Mucosa of stomach (tissue), 1 donor: ENCODE data around the gene CRISPLD2.
"Not testable (repeated sequence)": the region's sequence is repeated elsewhere in the genome, so short reads cannot be mapped to it uniquely, and the experiment has no call there.

Experiments
- H3K27me3 ChIP-seq: one replicate; pipeline ENCODE4 v1.7.0; 2013; ENCODE audit warnings: mild to moderate bottlenecking, low read length; ENCODE audit not compliant: control insufficient read depth, insufficient read depth
- H3K36me3 ChIP-seq: one replicate; pipeline ENCODE4 v1.7.0; 2013; ENCODE audit warnings: low read length; ENCODE audit not compliant: control insufficient read depth, insufficient read depth
- H3K4me1 ChIP-seq: one replicate; pipeline ENCODE4 v1.7.0; 2013; ENCODE audit warnings: mild to moderate bottlenecking, low read length; ENCODE audit not compliant: control insufficient read depth, insufficient read depth
- H3K4me3 ChIP-seq: one replicate; pipeline ENCODE4 v1.7.0; 2013; ENCODE audit warnings: low read length
- H3K9ac ChIP-seq: one replicate; pipeline ENCODE4 v1.7.0; 2013; ENCODE audit warnings: mild to moderate bottlenecking, low read length, moderate library complexity
- H3K9me3 ChIP-seq: one replicate; pipeline ENCODE4 v1.7.0; 2013; ENCODE audit warnings: mild to moderate bottlenecking, low read length, moderate library complexity; ENCODE audit not compliant: control insufficient read depth
- donor health status: Pancreatic carcinoma.

CRISPLD2 gene

DNA sequence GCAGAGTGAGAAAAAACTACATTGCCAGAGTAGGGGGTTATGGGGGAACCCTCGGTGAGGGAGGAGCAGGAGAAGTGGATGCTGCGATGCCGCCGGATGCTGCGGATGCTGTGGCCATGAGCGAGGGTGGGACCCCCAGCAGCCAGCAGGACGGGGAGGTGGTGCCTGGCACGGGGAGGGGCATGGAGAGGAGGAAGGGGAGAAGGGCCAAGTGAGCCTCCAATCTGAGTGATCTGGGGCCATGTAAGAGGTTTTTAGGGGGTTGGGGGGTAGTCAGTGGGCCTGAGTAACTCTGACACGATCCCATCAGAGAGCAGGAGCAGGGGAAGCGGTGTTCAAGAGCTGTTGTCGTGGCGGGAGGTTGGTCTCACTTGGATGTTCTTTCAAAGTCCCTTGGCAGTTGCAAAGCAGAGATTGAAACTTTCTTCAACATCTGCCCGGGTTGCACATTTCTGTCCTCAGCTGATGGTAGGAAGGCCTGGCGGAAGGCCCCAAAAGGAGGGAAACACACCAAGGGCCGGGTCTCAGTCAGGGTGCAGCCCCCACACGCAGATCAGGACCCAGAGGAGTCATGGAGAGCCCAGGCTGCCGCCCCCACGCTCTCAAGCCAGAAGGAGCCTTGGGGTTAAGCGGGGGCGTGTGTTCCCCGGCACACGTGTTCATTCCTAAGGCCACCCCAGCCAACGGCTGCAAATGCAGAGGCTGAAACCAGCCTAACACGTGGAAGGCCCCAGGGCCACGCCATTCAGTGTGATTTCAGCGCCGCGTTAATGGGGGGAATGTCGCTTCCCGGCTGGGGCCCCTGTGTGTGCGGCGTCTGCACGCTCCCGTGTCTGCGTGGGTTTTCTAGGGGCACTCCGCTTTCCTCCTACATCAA is 109.9 kb downstream of the CRISPLD2 start:
- Histone ChIP-seq H3K36me3 (no peaks in the 10 kb centered on the region), H3K4me3 (no peak overlapping the region), H3K9me3 (no peaks in the 10 kb centered on the region), H3K4me1 (peaks cover 35% of the 10 kb centered on the region), H3K9ac (no peak overlapping the region), H3K27me3 (no peaks in the 10 kb centered on the region)

DNA sequence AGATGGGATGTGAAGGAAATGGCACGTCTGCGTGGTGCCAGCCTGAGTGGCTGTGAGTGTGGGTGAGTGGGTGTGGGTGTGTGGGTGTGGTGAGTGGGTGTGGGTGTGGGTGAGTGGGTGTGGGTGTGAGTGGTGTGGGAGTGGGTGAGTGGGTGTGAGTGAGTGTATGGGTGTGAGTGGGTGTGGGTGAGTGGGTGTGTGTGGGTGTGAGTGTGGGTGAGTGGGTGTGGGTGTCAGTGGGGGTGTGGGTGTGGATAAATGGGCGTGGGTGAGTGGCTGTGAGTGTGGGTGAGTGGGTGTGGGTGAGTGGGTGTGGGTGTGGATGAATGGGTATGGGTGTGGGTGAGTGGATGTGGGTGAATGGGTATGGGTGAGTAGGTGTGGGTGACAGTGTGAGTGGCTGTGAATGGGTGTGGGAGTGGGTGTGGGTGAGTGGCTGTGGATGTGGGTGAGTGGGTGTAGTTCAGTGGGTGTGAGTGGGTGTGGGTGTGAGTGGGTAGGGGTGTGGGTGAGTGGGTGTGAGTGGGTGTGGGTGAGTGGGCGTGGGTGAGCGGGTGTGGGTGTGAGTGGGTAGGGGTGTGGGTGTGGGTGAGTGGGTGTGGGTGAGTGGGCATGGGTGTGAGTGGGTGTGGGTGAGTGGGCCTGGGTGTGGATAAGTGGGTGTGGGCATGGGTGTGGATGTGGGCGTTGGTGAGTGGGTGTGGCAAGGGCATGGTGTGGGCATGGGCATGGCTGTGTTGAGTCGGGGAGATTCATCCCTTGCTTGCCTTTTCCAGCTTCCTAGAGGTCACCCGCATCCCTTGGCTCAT is 110.7 kb downstream of the CRISPLD2 start:
- no peaks in the 10 kb centered on the region for H3K36me3 ChIP-seq
- no peak overlapping the region for H3K4me3 ChIP-seq
- H3K9ac ChIP-seq = no peak overlapping the region
- H3K4me1 ChIP-seq = peaks cover 26% of the 10 kb centered on the region
- H3K27me3 ChIP-seq = no peaks in the 10 kb centered on the region
- no peaks in the 10 kb centered on the region for H3K9me3 ChIP-seq

DNA sequence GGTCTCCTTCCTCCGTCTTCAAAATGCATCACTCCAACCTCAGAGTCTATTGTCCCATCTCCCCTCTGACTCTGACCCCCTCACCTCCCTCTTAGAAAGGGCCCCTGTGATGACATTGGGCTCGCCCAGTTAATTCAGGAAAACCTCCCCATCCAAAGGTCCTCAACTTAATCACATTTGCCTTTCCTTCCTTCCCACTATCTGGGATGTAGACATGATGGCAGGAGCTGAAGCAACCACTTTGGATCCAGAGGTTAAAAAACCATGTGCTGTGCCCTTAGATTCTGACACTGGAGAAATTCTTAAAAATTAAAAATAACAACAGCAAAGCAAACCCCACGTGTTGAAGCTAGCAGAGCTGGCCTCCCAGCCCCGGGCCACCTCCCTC is 111.3 kb downstream of the CRISPLD2 start:
- peaks cover 24% of the 10 kb centered on the region for H3K4me1 ChIP-seq
- H3K36me3 ChIP-seq = no peaks in the 10 kb centered on the region
- H3K9ac ChIP-seq = no peak overlapping the region
- H3K27me3 ChIP-seq = no peaks in the 10 kb centered on the region
- no peaks in the 10 kb centered on the region for H3K9me3 ChIP-seq
- H3K4me3 ChIP-seq = no peak overlapping the region

DNA sequence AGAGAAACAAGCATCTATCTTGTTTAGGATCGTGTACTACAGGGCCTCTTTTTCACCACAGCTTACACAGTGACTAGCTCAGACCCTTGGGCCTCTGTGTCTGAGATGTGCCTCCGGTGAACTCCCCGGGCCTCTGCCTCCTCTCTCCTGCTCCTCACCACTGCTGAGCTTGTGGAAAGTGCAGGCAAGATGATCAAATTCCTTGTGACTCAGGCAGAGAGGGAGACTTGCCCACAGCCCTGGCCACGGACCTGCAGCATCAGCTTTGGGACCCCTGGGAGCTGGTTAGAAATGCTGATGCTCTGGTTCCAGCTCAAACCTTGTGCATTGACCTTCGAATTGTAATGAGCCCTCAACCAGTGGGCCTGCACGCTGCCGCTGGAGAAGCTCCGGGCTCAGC is 111.7 kb downstream of the CRISPLD2 start:
- Histone ChIP-seq H3K27me3 (no peaks in the 10 kb centered on the region), H3K36me3 (no peaks in the 10 kb centered on the region), H3K4me1 (peaks cover 24% of the 10 kb centered on the region), H3K4me3 (no peak overlapping the region), H3K9ac (no peak overlapping the region), H3K9me3 (no peaks in the 10 kb centered on the region)

DNA sequence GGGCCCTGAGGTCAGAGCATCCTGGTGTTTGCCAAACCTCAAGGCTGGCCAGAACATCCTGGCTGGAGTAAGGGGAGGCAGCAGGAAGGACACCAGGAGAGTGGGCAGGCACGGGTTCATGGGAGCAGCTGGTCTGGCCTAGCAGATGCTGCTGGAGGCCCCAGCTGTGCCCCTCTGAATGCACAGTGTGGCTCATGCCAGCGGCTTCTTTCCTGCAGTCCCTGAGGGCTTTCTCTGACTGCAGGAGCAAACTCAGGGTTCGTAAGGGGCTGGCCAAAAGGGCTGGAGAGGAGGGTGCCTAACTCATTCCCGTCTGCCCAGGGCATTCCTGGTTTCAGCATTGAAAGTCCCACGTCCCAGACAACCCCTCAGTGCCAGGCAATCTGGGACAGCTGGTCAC is 112.9 kb downstream of the CRISPLD2 start:
- no peaks in the 10 kb centered on the region for H3K27me3 ChIP-seq
- H3K4me1 ChIP-seq = peaks cover 21% of the 10 kb centered on the region
- H3K4me3 ChIP-seq = no peak overlapping the region
- H3K36me3 ChIP-seq = no peaks in the 10 kb centered on the region
- H3K9ac ChIP-seq = no peak overlapping the region
- H3K9me3 ChIP-seq = no peaks in the 10 kb centered on the region

DNA sequence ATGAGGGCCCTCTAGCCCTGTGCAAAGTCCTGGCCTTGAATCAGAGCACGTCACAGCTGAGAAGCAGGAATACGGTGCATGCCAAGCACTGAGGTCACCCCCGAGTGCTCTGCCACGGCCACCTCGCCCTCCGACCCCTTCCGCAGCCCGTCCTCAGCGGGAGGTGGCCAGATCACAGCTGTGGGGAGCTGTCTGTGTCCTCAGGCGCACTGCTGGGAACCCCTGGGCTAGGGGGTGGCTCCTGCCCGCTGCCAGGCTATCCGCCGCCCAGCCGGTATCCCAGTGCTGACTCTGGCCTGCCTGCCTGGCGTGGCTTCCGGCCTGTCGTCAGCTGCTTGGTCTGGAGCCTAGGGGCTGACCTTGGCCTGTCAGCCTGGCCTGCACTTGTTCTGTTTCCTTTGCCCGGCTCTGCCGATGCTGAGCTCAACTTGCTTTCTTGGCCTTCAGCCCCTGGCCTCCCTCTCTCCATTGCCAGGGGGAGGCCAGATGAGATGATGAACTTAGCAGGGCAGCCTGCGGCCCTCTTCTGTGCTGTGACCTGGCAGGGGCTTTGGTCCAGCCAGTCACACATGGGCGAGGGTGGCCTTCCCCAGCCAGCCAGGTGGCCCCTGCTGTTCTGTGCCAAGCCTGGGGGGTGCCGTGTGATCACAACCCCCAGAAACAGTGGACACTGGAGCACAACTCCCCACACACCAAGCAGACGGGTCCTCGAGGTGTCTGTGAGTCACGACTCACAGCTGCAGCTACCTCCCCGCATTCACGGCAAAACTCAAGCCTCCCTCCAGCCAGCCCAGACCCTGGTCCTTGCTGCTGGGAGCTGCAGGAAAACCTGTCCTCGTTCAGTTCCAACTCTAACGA is 114.2 kb downstream of the CRISPLD2 start:
- Histone ChIP-seq H3K27me3 (no peaks in the 10 kb centered on the region), H3K4me3 (no peak overlapping the region), H3K9ac (no peak overlapping the region), H3K36me3 (no peaks in the 10 kb centered on the region), H3K9me3 (no peaks in the 10 kb centered on the region), H3K4me1 (peaks cover 8% of the 10 kb centered on the region)

DNA sequence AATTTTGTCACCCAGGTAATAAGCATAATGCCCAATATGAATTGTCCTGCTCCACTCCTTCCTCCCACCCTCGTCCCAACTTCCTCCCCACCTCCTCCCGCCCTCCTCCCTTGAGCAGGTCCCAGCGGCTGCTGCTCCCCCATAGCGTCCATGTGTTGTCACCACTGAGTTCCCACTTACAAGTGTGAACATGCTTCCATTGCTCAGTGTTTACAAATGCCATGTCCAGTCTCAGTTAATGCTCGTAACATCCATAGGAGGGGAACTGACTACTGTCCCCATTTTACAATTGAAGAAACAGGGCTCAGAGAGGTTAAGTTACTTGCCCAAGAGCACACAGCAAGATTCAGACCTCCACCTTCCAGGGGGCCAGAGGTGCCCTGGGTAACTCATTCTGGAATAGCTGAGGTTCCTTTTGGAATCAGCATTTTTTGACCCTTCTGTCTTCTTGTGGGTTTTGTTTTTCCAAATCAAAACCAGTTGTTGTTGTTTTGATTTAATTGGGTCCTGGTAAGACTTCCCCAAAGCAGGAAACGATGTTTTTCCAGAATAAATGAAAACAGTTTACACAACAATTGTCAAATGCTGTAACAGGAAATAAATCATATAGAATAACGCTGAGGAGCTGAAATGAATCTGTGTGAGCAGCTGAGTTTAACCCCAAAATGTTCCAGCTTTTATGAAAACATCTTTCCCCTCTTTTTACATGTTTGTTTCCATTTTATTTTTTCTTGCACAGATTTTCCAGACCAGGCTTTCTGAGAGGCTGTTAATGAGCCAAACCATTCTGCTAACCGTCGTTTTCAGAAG is 117.6 kb downstream of the CRISPLD2 start:
- no peaks in the 10 kb centered on the region for H3K4me1 ChIP-seq
- no peak overlapping the region for H3K4me3 ChIP-seq
- no peak overlapping the region for H3K9ac ChIP-seq
- H3K9me3 ChIP-seq = no peaks in the 10 kb centered on the region
- H3K27me3 ChIP-seq = no peaks in the 10 kb centered on the region
- no peaks in the 10 kb centered on the region for H3K36me3 ChIP-seq

DNA sequence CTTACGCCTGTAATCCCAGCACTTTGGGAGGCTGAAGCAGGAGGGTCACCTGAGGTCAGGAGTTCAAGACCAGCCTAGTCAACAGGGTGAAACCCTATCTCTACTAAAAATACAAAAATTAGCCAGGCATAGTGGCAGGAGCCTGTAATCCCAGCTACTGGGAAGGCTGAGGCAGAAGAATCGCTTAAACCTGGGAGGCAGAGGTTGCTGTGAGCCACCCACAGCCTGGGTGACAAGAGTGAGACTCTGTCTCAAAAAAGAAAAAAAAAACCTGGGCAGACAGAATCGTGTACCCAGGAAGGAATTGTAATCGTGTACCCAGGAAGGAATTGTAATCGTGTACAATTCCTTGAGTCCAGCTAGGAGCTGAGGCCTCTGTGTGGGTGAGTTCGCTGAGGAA is 118.8 kb downstream of the CRISPLD2 start:
- not testable (repeated sequence) for H3K4me1 ChIP-seq, H3K4me3 ChIP-seq, H3K9ac ChIP-seq, H3K9me3 ChIP-seq, H3K36me3 ChIP-seq, H3K27me3 ChIP-seq

DNA sequence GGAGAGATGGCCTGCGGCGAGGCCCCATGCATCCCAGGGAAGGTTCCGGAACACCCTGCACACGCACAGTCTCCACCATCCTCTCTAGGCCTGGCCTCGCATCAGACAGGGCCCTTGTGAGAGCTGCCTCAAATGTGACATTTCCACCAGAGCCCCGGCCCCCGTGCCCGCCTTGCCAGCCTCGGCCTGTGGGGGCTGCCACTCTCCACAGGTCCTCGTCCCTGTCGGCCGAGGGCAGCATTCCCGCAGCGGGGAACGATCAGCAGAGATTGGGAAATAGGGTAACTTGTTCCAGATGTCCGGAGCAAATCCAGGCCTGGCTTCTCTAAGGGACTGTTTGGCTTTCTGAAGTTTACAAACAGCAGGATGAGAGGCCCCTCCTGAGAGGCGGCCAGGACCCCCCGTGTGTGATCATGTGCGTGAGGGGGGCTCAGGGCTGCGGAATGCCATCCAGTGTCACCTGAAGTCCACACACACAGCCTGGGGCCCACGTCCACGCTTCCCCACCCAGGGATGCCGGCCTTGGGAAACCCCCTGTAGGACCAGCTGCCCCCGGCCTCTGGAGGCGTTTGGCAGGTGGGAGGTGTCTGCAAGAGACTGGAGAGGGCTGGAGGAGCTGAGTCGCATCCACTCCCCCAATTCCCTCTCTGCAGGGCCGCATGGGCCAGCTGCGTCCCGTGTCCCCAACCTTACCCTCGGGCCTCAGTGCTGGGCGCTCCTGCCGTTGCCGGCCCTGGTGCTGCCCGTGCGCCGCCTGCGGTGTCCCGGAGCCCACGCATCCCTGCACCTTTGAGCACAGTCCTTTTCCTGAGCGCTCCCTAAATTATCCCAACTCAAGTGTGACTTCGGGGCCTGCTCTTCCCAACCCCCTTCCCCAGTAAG is 121.1 kb downstream of the CRISPLD2 start:
- H3K36me3 ChIP-seq = no peaks in the 10 kb centered on the region
- H3K4me3 ChIP-seq = no peak overlapping the region
- H3K27me3 ChIP-seq = no peaks in the 10 kb centered on the region
- H3K9ac ChIP-seq = no peak overlapping the region
- no peaks in the 10 kb centered on the region for H3K9me3 ChIP-seq
- H3K4me1 ChIP-seq = no peaks in the 10 kb centered on the region

DNA sequence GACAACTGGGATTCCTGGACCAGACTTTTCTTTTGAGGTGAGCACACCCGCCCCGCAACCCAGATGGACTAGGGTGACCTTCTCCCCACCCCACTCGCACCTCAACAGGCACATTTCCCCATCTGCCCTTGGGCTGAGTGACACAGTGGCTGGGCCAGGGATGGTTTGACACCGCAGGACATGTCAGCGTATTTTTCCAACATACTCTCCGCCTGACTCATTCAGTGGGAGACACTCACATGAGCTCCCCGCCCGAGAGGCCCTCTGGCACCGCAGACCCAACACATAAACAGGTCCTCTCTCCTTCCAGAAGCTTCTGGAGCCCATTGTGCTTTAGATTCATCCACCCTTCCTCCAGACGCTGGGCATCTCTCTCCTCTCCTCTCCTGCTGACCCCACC is 122.1 kb downstream of the CRISPLD2 start:
- H3K36me3 ChIP-seq = no peaks in the 10 kb centered on the region
- H3K4me1 ChIP-seq = no peaks in the 10 kb centered on the region
- no peak overlapping the region for H3K4me3 ChIP-seq
- no peaks in the 10 kb centered on the region for H3K27me3 ChIP-seq
- no peaks in the 10 kb centered on the region for H3K9me3 ChIP-seq
- no peak overlapping the region for H3K9ac ChIP-seq
